NCI-H446 treated with DMSO at 0.1 percent for 48 hours (cell line): Measurements from ENCODE around the gene RGS7.
"Not testable (repeated sequence)": the region's sequence is repeated elsewhere in the genome, so short reads cannot be mapped to it uniquely, and the experiment has no call there.

Experiments used
- DNase-seq: peaks from one replicate; lab custom pipeline; 2025; lab: John Stamatoyannopoulos, UW

The RGS7 gene

GRCh38 chr1:241271427-241271826 lies 85.6 kb downstream of the RGS7 start:
- DNase-seq = no peak

GRCh38 chr1:241270016-241270415 lies 87.0 kb downstream of the RGS7 start:
- no peak for DNase-seq

- no peak for DNase-seq
Measured at GRCh38 chr1:241269116-241269515, 87.9 kb downstream of the RGS7 start.

DNA sequence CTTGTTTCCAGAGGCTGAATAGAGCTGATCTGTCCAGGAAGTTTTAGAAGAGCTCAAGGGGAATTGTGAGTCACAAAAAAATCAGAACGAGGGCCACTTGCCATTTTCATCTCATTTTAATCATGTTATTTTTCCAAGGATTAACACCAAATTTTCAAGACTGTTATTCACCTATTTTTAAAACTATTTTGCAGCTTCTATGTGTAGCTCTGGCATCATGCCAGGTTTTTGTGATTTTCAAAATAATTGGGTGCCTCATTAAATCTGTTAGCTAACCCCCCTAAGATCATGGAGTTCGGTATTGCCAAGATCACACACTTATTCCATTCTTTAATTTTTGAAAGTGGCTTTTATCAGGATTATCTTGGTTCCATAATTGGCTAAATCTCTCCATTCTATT lies 90.9 kb downstream of the RGS7 start:
- DNase-seq = no peak

DNA sequence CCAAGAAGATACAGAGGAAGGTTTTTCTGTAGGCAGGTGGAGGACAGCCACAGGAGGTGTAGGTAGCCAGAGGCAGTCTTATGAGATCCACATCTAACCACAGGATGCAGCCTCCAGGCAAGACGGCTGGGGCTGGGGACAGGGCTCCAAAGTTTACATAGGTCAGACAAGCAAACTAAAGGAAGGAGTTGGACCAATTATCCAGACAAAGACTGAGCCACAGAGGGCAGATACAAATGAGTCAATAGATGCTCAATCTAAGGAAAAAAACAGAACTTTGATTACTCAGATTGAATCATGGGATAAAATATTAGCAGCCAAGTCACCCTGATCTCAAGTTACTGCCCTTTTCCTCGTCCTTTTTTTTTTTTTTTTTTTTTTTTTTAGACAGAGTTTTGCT lies 91.6 kb downstream of the RGS7 start:
- DNase-seq = no peak

GRCh38 chr1:241263346-241263745 lies 93.7 kb downstream of the RGS7 start:
- no peak for DNase-seq

- DNase-seq = no peak
Measured at GRCh38 chr1:241253471-241253870, 103.5 kb downstream of the RGS7 start.

DNA sequence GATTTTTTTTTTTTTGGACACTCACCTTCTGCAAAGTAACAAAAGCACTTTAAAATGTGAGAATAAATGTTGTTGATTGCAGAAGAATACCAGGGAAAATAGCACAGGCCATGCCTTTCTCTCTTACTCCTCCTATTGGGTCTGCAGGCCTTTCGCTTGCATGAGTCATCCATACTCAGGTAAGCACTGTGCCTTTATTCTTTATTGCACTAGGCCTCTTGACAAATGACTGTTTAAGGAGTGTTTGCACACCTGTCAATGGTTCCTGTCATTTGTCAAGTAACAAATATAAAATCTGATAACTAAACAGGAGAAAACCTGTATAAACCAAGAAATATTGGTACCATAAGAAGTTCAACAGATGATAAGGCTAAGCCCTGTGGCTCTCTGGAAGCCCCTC lies 106.5 kb downstream of the RGS7 start:
- no peak for DNase-seq

GRCh38 chr1:241240069-241240468 lies 116.9 kb downstream of the RGS7 start:
- no peak for DNase-seq

DNA sequence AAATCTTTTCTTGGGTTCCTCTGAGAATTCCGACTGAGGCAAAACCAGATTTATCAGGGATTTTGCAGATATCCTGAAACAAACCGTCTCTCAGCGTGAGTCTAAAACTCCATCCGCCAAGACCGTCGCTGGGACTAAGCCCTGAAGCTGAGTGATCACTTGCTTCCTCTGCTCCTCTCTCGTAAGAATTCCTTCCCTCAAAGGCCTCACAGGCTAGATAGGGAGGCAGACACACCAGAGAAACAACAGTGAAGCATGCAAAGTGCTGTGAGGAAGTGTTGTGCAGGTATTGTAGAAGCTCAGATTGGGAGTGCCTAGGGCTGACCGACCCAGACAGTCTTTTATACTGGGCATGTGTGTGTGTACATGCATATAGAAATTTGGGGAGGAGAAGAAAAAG lies 119.1 kb downstream of the RGS7 start:
- DNase-seq = no peak

DNA sequence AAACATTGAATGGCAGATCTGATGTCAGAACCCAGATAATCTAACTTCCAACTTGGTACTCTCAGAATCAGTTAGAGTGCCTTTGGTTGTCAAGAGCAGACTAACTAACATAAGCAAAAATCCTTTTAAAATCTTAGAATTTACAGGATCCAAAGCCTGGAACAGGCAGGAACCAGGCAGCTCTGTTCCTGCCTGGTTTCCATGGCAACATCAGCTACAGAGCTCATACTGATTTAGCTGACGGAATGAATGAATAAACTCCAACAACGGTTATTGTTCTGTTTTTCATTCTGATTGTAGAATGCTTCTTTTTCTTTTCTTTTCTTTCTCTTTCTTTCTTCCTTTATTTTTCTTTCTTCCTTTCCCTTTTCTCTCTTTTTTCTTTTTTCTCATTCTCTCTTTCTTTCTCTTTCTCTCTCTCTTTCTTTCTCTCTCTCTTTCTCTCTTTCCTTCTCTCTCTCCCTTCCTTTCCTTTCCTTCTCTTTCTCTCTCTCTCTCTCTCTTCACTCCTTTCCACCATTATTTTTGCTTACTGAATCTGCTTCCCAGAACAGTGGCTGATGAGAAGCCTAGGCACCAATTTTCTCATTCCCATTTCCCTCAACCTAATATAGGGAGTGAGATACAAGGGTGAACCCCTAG lies 121.6 kb downstream of the RGS7 start:
- DNase-seq = no peak

GRCh38 chr1:241229711-241230110 lies 127.3 kb downstream of the RGS7 start:
- no peak for DNase-seq

DNA sequence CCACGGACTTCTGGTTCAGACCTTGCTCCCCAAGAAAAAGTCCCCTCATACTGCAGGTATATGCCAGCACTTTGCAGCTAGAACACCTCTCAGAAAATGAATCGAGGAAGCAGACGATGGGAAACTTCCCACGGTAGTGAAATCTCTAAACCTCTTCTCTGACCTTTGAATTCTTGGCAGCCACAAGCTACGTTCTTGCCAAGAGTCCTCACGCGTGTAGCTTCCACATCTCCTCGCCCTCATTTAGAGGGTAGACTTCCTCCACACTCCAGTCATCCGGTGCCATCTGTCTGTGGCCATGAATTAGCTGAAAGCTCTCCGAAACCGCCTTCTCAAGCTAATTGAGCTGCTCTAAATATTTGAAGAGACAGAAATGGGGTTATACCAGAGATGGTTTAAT lies 127.8 kb downstream of the RGS7 start:
- no peak for DNase-seq

DNA sequence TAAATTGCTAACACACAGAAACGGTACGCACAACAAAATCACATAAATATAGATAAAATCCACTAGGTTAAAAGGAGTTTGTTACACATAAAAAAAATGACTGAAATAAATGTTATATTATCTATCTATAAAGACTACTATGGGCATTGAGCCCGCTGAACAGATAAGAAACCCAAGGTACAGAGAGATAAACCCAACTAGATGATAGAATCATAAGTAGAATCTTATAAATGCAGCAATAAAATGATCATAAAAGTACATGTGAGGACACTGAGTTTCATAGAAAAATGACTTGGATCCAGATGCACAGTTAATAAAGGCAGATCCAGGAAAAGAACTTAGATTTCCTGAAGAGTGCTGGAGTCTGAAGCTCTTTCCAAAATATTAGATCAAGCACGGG lies 128.7 kb downstream of the RGS7 start:
- DNase-seq = no peak

DNA sequence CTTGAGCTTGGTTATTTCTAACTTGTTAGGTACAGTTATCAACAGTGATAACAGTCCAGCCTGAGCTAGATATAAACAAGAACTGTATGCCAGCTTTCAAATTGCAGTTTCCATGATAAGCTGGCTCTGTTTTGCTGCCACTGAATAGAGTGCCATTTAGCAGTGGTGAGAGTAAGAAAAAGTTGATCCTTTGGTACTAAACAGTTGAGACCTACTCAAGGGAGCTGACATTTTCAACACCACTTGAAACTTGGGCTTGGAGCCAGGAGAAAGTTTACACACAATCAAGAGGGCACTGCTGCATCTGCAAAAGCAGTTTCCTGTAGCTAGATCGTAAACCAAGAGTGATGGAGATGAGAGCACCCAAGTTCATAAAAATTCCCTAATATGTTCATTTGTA lies 131.3 kb downstream of the RGS7 start:
- DNase-seq = no peak

DNA sequence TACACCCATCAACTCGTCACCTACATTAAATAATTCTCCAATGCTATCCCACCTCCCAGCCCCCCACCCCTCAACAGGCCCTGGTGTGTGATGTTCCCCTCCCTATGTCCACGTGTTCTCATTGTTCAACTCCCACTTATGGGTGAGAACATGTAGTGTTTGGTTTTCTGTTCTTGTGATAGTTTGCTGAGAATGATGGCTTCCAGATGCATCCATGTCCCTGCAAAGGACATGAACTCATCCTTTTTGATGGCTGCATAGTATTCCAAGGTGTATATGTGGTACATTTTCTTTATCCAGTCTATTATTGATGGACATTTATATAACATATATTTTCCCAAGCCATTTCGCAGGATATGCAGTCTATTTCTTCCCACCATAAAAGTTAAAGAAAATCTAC lies 132.8 kb downstream of the RGS7 start:
- DNase-seq = not testable (repeated sequence)

DNA sequence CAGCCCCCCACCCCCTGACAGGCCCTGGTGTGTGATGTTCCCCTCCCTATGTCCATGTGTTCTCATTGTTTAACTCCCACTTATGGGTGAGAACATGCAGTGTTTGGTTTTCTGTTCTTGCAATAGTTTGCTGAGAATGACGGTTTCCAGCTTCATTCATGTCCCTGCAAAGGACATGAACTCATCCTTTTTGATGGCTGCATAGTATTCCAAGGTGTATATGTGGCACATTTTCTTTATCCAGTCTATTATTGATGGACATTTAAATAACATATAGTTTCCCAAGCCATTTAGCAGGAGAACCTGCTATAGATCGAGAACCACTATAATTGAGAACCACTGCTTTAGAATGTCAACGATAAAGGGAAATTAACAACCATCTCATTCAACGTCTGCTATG lies 134.2 kb downstream of the RGS7 start:
- DNase-seq = not testable (repeated sequence)

DNA sequence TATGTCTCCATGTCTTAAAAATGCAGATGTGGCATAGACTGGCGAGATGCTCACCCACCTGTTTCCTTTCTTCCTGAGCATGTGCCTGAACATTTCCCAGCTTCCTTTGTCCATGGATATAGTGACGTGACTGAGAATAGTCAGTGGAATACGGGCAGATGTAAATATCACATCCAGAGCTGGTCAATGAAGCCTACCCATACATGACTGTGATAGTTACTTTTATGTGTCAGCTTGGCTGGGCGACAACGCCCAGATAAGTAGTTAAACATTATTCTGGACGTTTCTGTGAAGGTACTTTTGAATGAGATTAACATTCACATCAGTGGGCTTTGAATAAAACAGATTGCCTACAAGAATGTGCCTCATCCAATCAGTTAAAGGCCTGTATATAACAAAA lies 135.7 kb downstream of the RGS7 start:
- DNase-seq = no peak

GRCh38 chr1:241220913-241221312 lies 136.1 kb downstream of the RGS7 start:
- not testable (repeated sequence) for DNase-seq

DNA sequence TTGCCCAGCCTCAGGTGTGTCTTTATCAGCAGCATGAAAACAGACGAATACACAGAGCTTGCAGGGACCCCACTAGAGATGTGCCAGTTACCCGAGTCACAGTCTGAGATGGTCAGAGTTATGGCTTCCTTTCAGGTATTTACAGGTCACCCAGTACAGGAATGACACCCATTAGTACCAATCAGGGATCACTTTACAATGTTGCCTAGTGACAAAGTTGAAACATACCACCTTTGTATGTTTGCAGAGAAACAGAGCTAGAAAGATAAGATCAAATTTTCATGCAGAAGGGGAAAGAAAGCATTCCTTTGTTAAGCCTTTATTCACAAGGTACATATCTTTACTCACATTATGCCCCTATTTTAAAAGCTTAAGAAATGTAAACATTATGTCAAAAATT lies 137.6 kb downstream of the RGS7 start:
- DNase-seq = no peak

DNA sequence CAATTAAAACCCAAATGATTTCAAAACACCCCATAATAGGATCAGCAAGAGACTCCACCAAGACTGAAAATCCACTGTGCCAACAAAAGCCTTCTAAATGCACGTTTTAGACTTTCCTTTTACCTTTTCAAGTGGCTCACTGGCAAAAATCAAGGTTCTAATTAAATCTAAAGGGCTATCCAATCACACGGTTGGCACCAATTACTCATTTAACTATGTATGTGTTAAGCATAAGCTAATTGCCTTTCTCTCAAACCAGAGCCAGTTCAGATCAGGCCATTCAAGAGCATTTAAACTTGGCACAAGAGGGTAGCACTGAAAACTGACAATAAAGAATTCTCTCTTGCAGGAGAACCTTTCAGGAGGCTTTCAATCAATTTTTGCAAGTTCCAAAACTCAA lies 139.5 kb downstream of the RGS7 start:
- no peak for DNase-seq

DNA sequence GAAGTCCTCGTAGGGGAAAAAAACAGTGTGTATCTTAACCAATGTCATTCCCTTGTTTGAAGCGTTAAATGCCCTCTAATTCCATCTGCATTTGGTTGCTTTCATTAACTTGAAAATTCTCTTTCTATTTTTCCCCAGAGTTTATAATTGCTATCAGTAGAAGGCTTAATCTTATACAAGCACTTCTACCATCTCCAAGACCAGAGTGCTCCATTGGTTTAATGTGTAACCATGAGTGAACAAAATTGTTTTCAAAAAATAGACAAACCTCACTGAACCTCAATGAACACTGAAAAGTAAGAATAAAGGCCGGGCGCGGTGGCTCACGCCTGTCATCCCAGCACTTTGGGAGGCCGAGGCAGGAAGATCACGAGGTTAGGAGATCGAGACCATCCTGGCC lies 141.3 kb downstream of the RGS7 start:
- DNase-seq = no peak

DNA sequence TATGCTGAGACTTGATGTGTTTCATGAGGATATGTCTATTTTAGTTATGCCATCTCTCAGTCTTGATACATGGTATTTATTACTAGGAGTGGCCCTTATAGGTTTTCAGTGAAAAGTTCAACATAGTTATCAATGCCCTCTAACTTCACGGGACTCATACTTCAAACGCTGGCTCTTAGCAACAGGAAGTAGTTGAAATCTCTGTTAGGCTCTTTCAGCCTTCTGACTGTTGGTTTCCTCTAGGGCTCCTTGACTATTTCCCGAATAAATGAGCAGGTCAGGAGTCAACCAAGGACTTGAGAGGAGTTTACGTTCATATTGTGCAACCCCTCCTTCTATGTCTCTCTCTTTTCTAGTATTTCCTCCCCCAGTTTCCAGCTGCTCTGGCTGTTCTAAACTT lies 141.8 kb downstream of the RGS7 start:
- no peak for DNase-seq

DNA sequence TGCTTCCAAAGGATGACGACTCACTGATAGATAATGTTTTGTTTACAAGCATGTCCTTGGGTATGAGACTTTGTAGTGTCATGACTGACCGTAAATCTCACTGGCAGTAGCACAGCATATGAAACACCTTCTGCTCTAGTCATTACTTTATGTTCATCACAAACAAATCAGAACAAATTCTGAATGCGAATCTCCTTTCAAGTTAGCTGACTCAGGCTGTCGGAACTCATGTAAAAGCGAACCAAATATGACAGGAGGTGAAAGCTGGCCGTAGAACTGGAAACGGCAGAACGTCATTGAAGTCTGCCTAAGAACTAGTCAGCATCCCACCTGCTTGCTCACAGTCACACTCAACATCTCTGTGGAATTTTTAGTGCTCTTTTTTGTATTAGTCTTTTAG lies 143.9 kb downstream of the RGS7 start:
- no peak for DNase-seq

DNA sequence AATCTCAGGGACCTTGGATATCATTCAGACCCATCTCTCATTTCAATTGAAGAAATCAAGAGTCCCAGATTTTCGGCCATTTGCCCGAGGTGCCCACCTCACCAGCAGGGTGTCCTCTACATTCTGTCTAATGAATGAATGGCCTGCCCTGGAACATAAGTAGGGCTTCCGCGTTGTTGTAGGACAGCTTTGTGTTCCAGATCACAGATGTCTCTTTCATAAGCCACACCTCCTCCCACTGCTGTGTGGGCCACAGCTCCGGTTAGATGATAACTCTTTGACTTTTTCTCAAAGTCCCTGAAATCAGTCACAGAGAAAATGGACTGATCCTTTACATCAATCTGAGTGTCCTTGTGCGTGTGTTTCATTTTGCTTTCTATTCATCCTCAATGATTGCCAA lies 144.4 kb downstream of the RGS7 start:
- DNase-seq = no peak
